Tibial artery (tissue), 4 donors: ENCODE results near the gene BICD2.

Experiments
- DNase-seq, 2 donors: peaks; one replicate each; pipeline ENCODE4 v3.0.0-alpha.2; 2019
- H3K27ac ChIP-seq, 2 donors: fragments of 200-600 bp; sonication (generic) in 1 of 2; 1 replicate in 1 of 2; 2 replicates in 1 of 2; pipeline ENCODE4 v1.5.1; 2018 to 2019; ENCODE audit warnings: mild to moderate bottlenecking in 1 of 2
- H3K27me3 ChIP-seq, 2 donors: fragments of 200-600 bp; sonication (generic) in 1 of 2; one replicate each; pipeline versions ENCODE4 v1.5.1 to v1.6.0; 2016 to 2019
- H3K36me3 ChIP-seq, 3 donors: fragments of 200-600 bp; sonication (generic) in 2 of 3; one replicate each; pipeline ENCODE4 v1.5.1; 2016 to 2019; ENCODE audit warnings: mild to moderate bottlenecking in 2 of 3
- H3K4me1 ChIP-seq, 4 donors: fragments of 200-600 bp; sonication (generic) in 2 of 4; 1 replicate in 3 of 4; 2 replicates in 1 of 4; pipeline ENCODE4 v1.5.1; 2016 to 2019
- H3K4me3 ChIP-seq, 2 donors: fragments of 200-600 bp; sonication (generic) in 1 of 2; 1 replicate in 1 of 2; 2 replicates in 1 of 2; pipeline ENCODE4 v1.5.1; 2018 to 2019; ENCODE audit warnings: mild to moderate bottlenecking in 2 of 2
- H3K9me3 ChIP-seq, 3 donors: fragments of 200-600 bp; sonication (generic) in 1 of 3; one replicate each; pipeline ENCODE4 v1.5.1; 2016 to 2019
- intact Hi-C: fragments of 100-400 bp; cut with DNase I; formaldehyde crosslinking; loops from one replicate; pipeline ENCODE4 v1.15.0; 2023; ENCODE audit warnings: low total_unique reads
- TF ChIP-seq, protein P1 (sequence below), 2 experiments: fragments of 200-600 bp in 1 of 2; fragments of 450-650 bp in 1 of 2; IDR thresholded peaks; one replicate each; pipeline ENCODE4 v1.5.1; 2017 to 2019; ENCODE audit warnings: antibody characterized with exemption in 2 of 2, mild to moderate bottlenecking in 1 of 2, moderate library complexity in 1 of 2

BICD2 gene

GRCh38 chr9:92738661-92739081, 26.0 kb downstream of the BICD2 start:
- peak; percentile 15 to 51 for DNase-seq

GRCh38 chr9:92737611-92738299, 26.9 kb downstream of the BICD2 start:
- peak; percentile 17 to 54 for DNase-seq

More at GRCh38 chr9:92738661-92739081, 26.0 kb downstream of the BICD2 start:
- intact Hi-C loops: no loop called here
- Histone ChIP-seq H3K4me3 (no peak overlapping the region), H3K27ac (peak overlapping the region in 1 of 2 donors; percentile 1), H3K9me3 (no peaks in the 10 kb centered on the region), H3K4me1 (peaks cover 0 to 62% (median 42%) of the 10 kb centered on the region in 4 donors), H3K27me3 (no peaks in the 10 kb centered on the region), H3K36me3 (no peaks in the 10 kb centered on the region)
- TF ChIP-seq, protein P1, sequence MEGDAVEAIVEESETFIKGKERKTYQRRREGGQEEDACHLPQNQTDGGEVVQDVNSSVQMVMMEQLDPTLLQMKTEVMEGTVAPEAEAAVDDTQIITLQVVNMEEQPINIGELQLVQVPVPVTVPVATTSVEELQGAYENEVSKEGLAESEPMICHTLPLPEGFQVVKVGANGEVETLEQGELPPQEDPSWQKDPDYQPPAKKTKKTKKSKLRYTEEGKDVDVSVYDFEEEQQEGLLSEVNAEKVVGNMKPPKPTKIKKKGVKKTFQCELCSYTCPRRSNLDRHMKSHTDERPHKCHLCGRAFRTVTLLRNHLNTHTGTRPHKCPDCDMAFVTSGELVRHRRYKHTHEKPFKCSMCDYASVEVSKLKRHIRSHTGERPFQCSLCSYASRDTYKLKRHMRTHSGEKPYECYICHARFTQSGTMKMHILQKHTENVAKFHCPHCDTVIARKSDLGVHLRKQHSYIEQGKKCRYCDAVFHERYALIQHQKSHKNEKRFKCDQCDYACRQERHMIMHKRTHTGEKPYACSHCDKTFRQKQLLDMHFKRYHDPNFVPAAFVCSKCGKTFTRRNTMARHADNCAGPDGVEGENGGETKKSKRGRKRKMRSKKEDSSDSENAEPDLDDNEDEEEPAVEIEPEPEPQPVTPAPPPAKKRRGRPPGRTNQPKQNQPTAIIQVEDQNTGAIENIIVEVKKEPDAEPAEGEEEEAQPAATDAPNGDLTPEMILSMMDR (IDR thresholded peaks at IDR 0.05): no peak

DNA sequence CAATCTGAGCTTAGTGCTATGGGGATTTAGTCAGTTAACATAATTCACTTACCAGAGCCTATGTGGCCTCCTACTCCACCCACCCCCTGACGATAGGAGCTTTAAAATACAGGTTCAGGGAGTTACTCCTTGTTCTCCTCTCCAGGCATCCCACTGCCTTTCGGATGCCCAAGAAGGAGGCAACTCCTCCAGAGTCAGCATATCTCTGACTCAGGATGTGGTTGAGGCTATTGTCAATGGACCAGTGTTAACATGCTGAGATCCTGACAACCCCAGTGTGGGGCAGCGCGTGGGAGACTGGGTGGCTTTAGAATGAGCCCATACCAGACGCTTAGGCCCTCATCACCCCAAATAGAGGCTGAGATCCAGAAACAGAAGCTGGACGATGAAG, 27.4 kb downstream of the BICD2 start:
- Histone ChIP-seq H3K4me3 (no peak overlapping the region), H3K4me1 (peaks cover 0 to 56% (median 42%) of the 10 kb centered on the region in 4 donors), H3K9me3 (no peaks in the 10 kb centered on the region), H3K27ac (no peak overlapping the region), H3K36me3 (no peaks in the 10 kb centered on the region), H3K27me3 (no peaks in the 10 kb centered on the region)
- TF ChIP-seq, protein P1 (IDR thresholded peaks at IDR 0.05): no peak
- peak; percentile 2 to 29 for DNase-seq
- intact Hi-C loops: no loop called here

More at GRCh38 chr9:92737611-92738299, 26.9 kb downstream of the BICD2 start:
- Histone ChIP-seq H3K4me3 (no peak overlapping the region), H3K36me3 (no peaks in the 10 kb centered on the region), H3K27me3 (no peaks in the 10 kb centered on the region), H3K4me1 (peaks cover 0 to 59% (median 42%) of the 10 kb centered on the region in 4 donors), H3K9me3 (no peaks in the 10 kb centered on the region), H3K27ac (no peak overlapping the region)
- TF ChIP-seq, protein P1 (IDR thresholded peaks at IDR 0.05): no peak
- intact Hi-C loops: no loop called here

DNA sequence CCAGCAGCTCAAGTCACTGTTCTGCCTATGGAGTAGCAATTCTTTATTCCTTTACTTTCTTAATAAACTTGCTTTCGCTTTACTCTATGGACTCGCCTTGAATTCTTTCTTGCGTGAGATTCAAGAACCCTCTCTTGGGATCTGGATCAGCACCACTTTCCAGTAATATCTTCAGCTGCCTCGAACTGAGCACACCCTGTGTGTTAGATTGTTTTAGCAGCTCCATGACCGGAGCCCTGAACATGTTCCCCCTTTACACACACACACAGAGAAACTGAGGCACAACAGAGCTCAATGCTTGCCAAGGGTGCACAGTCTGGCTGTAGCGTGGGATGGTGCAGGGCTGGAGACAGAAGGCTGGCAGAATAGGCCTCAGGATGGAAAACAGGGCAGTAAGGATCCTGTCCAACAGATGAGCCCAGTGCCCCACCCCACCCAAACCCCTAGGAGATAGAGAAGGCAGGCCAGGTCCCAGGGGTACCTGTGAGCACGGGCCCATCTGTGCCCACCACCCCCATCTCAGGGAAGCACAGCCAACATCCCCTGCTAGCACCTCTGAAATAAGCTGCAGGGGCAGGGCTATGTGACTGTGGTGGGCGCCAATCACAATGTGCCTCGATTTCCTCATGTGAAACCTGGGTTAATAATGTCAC, 27.9 kb downstream of the BICD2 start:
- intact Hi-C loops: no loop called here
- Histone ChIP-seq H3K27me3 (no peaks in the 10 kb centered on the region), H3K36me3 (no peaks in the 10 kb centered on the region), H3K27ac (no peak overlapping the region), H3K4me3 (no peak overlapping the region), H3K9me3 (no peaks in the 10 kb centered on the region), H3K4me1 (peaks cover 0 to 56% (median 41%) of the 10 kb centered on the region in 4 donors)
- DNase-seq: peak; percentile 1 to 40
- TF ChIP-seq, protein P1 (IDR thresholded peaks at IDR 0.05): no peak

DNA sequence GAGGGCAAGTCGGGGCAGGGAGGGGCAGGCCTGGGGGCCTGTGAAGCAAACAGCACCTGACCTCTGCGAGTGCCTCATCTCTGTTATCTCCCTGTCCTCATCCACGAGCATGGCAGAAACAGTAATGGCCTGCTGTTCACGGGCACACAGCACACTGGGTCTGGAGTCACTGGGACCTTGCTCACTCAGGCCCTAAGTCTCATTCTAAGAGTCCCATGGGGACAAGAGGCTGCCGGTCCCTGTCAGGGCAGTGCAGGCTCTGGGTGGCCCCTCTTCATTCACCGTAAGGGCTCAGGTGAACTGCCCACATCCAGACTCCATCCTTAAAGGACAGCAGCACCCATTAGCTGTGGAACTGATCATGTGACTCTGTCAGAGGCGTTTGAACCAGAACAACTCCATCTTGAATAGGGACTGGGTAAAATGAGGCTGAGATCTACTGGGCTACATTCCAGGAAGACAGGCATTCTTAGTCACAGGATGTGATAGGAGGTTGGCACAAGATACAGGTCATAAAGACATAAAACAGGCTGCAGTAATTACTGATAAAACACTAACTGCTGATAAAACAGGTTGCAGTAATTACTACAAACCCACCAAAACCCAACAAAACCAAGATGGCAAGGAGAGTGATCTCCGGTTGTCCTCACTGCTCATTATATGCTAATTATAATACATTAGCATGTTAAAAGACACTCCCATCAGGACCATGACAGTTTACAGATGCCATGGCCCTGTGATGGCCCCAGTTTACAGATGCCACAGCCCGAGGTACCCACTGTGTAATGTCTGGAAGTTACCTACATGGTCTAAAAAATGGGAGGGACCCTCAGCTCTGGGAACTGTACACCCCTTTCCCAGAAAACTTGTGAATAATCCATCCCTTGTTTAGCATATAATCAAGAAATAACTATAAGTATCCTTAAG, 28.7 kb downstream of the BICD2 start:
- TF ChIP-seq, protein P1 (IDR thresholded peaks at IDR 0.05): no peak
- no peaks in the 10 kb centered on the region for H3K27me3 ChIP-seq
- H3K4me1 ChIP-seq: peaks cover 0 to 55% (median 37%) of the 10 kb centered on the region in 4 donors
- no peak for DNase-seq
- intact Hi-C loops: no loop called here
- H3K36me3 ChIP-seq: no peaks in the 10 kb centered on the region
- no peak overlapping the region for H3K4me3 ChIP-seq
- no peaks in the 10 kb centered on the region for H3K9me3 ChIP-seq
- no peak overlapping the region for H3K27ac ChIP-seq
